T-helper 2 cell treated with Interferon-gamma antibody and Interleukin-4, amounts not matched to agents 100 ng/mL and 5 ng/mL, for 36 hours (primary cell): ENCODE measurements around the gene SSR1. TPM values are rescaled to one million over a fixed set of nuclear protein-coding genes. Genes with fewer than 3 reads are reported as not detected.
"Not testable (repeated sequence)": the region's sequence is repeated elsewhere in the genome, so short reads cannot be mapped to it uniquely, and the experiment has no call there.

Experiments
- intact Hi-C: fragments of 100-400 bp; cut with micrococcal nuclease; formaldehyde crosslinking; loops from one replicate; pipeline ENCODE4 v1.15.1; 2023
- total RNA-seq: library from RNA; stranded (reverse); gene quantifications from 2 replicates; pipeline ENCODE4 v1.2.3, GENCODE V29; 2022

SSR1 gene
- total RNA-seq, 1 donor from 2014 or later = 210 TPM

GRCh38 chr6:7317538-7317937, 4.5 kb upstream of the SSR1 start:
- intact Hi-C loops = no loop called here

DNA sequence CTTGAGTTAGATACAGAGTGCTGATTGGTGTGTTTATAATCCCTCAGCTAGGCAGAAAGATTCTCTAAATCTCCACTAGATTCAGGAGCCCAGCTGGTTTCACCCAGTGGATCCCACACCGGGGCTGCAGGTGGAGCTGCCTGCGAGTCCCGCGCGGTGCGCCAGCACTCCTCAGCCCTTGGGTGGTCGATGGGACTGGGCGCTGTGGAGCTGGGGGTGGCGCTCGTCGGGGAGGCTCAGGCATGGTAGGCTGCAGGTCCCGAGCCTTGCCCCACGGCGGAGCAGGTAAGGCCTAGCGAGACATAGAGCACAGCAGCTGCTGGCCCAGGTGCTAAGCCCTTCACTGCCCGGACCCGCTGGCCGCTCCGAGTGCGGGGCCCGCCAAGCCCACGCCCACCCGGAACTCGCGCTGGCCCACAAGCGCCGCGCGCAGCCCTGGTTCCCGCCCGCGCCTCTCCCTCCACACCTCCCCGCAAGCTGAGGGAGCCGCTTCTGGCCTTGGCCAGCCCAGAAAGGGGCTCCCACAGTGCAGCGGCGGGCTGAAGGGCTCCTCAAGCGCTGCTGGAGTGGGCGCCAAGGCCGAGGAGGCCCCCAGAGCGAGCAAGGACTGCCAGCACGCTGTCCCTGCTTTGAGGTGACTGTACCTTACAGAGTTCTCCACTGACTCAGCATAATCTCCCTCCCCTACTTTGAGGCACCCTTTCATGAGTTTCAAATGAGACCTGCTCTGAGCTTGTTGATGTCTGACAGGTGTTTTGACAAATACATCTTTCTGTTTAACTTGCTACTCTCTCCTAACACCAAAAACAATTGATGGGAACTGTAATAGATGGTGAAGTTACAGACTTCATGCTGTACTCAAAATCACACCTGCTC, 3.9 kb upstream of the SSR1 start:
- intact Hi-C loops = no loop called here

- intact Hi-C loops = no loop called here
Observed at GRCh38 chr6:7315948-7316365, 3.0 kb upstream of the SSR1 start.

GRCh38 chr6:7315087-7315947, 2.3 kb upstream of the SSR1 start:
- intact Hi-C loops = not testable (repeated sequence)

DNA sequence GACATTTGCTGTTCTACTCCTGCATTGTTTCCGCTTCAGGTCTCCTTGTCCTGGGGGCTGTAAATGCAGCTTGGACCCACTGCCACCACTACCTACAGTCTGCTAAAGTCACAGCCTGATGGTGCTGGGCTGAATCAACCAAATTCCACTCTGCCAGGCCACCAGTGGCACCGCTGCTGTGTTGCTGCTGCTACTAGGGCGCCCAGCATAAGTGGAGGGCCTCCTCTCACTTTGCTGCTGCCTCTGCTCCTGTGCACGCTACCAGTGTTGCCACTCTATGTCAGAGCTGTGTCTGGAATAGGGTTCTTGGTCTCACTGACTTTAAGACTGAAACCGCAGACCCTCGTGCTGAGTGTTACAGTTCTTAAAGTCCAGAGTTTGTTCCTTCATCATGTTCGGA, 1.4 kb upstream of the SSR1 start:
- intact Hi-C loops = loop anchor here (5.0 kb wide), 1 partner anchor 657 kb away; no protein-coding TSS in a partner anchor

GRCh38 chr6:7313505-7314165, 636 bp upstream of the SSR1 start:
- intact Hi-C loops = loop anchor here (1.0 to 5.0 kb wide), 6 partner anchors 76 to 751 kb away; partner anchors contain the start of genes BLOC1S5, CAGE1, RIOK1 and RREB1

DNA sequence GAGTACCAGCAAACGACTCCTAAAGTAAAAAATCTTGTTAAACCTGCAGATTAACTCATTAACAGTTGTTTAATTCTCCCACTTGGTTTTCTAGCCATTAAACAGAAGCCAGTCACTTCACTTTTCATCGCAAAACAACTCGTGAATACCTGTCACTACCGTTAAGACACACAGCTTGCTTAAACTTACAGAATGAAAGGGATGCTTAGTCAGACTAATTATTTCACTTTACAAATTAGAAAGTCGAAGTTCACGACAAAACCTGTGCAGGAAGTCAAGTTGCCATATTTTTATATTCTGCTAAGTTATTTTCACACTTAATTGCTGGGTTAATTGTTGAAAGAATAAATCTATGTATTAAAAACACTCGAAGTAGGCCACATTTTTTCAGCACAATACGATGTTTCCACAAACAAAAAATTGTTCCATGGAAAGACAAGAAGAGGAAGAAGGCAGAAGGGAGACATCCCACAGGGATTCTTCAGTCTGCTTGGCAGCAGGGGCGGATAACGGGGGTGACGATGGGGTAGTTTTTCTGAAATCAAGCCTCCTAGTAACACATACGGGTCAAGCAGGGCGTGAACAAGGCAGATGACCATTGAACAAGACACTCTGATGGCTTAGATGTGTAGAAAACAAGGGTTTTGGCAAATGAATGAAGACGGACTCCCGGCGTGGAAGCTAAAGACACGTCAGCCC, 933 bp downstream of the SSR1 start:
- intact Hi-C loops = loop anchor here (1.0 to 5.0 kb wide), 6 partner anchors 205 to 790 kb away; partner anchors contain the start of genes BLOC1S5, EEF1E1, RREB1 and SNRNP48

- intact Hi-C loops = loop anchor here (5.0 kb wide), 1 partner anchor 654 kb away; no protein-coding TSS in a partner anchor
Observed at GRCh38 chr6:7311176-7311575, 1.8 kb downstream of the SSR1 start.

DNA sequence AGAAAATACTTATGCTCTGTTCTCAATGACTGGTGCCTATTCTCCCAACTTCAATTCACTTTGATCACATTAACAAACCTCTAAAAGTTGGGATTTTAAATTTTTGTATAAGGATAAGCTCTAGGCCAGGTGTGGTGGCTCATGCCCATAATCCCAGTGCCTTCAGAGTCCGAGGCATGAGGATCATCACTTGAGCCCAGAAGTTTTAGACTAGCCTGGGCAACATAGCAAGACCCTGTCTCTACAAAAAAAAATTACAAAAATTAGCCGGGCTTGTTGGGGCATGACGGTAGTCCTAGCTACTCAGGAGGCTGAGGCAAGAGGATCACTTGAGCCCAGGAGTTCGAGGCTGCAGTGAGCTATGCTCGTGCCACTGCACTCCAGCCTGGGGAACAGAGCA, 3.9 kb downstream of the SSR1 start:
- intact Hi-C loops = no loop called here

- intact Hi-C loops = no loop called here
Observed at GRCh38 chr6:7307533-7307932, 5.5 kb downstream of the SSR1 start.

DNA sequence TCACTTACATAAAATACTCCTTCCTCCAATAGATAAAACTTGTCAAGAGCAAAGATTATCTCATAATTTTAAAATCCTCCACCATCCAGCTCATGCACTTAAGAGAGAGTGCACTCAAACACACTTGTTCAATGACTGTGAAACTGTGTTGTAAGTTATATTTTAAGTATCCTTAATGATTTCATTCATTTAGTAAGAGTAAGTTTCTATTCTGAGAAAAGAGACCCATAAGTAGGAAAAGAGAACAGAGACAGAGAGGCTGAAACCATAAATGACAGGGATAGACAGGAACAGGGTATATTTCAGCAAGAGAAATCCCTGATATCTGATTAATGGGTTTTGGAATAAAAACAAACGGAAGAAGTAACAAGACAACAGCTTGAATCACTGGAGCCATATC, 8.2 kb downstream of the SSR1 start:
- intact Hi-C loops = no loop called here

DNA sequence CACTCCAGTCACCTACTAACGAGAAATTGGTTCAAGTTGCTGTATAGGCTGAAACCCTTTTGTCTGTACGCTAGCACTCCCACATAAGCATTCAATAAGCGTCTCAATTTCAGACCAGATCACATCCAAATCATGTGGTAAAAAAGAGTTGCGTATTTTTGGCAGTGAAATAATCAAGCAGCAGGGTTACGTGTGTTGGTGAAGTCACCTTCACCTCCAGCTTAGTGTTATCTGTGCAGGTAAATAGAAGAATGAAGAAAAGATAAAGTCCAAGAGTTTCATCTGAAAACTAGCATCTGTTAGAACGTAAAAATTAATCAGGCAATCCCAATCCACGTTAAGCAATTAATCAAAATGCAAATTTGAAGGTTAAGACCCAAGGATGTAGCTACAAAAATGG, 11.3 kb downstream of the SSR1 start:
- intact Hi-C loops = no loop called here

- intact Hi-C loops = no loop called here
Observed at GRCh38 chr6:7300926-7301325, 12.1 kb downstream of the SSR1 start.

DNA sequence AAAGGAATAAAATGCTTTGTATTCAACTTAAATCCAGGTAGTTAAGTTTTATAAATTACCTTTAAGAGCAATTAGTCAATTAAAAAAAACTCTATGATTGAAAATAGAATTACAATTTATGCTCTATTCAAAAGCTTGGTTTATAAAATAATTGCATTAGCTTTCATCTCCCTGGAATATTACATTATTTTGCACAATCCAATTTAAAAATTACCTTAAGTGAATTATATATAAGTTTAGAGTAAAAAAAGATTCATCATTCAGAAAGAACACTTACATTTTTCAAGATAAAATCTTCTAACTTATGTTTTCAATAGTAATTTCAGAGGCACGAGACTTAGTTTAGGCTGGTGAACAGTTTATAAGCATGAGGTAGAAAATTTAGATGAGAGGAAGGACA, 14.9 kb downstream of the SSR1 start:
- intact Hi-C loops = no loop called here

DNA sequence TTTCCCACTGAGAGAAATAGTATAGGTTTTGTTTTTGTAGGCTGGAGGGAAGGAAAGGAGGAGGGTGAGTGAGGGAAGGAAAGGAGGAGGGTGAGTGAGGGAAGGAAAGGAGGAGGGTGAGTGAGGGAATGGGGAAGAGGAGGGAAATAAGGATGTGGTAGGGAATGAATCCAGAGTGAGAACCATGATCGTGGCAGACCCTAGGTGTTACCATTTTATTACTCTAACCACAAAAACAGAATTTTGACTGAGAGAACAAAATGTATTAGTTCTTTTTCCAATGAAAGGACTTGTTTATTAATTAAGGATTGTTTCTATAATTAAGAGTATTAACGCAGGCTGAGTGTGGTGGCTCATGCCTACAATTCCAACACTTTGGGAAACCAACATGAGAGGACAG, 16.4 kb downstream of the SSR1 start:
- intact Hi-C loops = no loop called here

DNA sequence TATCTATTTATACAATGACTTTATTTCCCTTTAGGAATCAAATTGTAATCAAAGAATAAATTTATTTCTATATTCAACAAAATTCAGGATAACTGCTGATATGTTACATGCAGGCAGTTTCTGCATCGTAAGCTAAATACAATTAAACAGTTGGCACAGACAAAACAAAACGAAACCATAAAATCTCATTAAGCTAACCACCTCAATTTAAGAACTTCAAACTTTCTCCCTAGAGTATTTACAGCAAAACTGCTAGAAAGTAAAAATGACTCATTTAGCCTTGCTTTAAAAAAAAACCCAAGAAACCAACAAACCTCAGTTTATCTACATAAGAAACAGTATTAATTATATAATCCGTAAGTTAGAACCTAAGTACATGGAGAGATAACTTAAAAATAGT, 17.1 kb downstream of the SSR1 start:
- intact Hi-C loops = no loop called here

- intact Hi-C loops = no loop called here
Observed at GRCh38 chr6:7292596-7293255, 20.3 kb downstream of the SSR1 start.

DNA sequence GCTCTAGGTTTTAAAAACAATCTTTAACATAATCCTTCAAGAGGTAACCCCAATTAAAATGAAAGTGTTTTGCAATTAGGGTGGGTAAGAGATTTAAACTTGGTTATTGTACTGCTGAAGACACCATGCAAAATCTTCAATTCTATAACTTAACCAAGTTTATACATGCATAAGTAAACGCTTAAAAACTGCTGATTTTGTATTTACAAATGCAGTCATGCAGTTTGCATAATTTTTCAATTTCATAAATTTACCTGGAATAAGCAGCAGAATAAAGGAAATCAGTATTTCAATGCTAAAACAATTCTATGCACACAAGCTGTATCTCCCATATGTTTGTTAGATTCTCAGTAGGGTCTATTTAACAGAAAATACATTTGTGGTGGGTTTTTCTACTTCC, 22.9 kb downstream of the SSR1 start:
- intact Hi-C loops = no loop called here

- intact Hi-C loops = no loop called here
Observed at GRCh38 chr6:7285416-7285815, 27.6 kb downstream of the SSR1 start.

GRCh38 chr6:7283676-7284075, 29.3 kb downstream of the SSR1 start:
- intact Hi-C loops = no loop called here
